Activated T-cell treated with anti-CD3 and anti-CD28 coated beads for 1 hour (primary cell): ENCODE data around the gene PRKAR1B.

ENCODE experiments used
- DNase-seq: peaks from one replicate; pipeline ENCODE4 v3.0.0-alpha.2; 2020; ENCODE audit warnings: low read depth

The PRKAR1B gene

GRCh38 chr7:691361-692045 is 35.6 kb downstream of the PRKAR1B start:
- no peak for DNase-seq

DNA sequence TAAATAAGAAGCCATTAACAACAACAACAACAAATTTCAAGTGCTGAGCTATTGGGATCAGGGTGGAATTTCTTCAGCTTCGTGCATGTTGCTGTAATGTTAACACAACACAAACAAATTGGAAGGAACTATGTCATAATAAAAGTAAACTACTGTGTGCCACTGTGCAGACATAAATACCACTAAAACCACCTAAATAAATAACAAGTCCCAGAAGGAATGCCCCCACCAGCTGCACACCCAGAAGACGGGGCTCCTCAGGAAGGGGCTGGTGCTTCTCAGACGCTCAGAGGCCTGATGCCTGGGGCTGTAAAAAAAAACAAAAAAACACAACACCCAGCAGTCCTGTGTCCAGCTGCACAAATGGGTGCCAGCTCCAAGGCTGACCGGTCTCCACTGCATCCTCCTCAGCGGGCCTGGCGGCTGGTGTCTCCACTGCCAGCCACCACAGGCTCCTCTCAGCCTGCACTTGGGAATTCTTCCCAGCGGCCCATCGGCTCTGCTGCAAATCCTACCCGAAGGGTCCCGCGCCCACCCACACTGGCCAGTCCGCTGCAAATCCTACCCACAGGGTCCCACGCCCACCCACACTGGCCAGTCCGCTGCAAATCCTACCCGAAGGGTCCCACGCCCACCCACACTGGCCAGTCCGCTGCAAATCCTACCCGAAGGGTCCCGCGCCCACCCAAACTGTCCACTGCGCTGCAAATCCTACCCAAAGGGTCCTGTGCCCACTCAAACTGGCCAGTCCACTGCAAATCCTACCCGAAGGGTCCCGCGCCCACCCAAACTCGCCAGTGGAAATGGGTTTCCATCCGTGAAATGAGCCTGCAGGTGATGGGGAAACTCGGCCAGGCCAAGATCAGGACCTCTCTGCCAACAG is 36.4 kb downstream of the PRKAR1B start:
- DNase-seq = no peak

GRCh38 chr7:685540-685939 is 41.5 kb downstream of the PRKAR1B start:
- DNase-seq = no peak

GRCh38 chr7:684416-684815 is 42.7 kb downstream of the PRKAR1B start:
- no peak for DNase-seq

GRCh38 chr7:683526-684205 is 43.4 kb downstream of the PRKAR1B start:
- no peak for DNase-seq

DNA sequence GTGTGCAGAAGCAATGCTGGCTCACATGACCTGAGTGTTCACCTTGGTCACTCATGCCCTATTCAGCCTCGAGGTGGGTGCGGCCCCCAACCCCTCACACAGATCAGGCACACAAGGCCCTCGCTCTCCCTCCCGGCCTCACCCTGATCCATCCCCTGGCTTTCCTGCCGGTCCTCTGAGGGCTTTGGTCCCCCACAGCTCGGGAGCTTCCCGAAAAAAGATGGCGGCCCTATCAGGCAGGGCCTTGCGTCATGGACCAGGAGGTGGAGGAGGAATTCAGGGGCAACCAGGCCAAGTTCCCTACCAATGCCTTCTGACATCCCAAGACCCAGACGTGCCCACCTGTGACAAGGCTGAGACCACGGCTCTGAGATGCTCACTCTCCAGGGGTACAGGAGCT is 44.3 kb downstream of the PRKAR1B start:
- no peak for DNase-seq

DNA sequence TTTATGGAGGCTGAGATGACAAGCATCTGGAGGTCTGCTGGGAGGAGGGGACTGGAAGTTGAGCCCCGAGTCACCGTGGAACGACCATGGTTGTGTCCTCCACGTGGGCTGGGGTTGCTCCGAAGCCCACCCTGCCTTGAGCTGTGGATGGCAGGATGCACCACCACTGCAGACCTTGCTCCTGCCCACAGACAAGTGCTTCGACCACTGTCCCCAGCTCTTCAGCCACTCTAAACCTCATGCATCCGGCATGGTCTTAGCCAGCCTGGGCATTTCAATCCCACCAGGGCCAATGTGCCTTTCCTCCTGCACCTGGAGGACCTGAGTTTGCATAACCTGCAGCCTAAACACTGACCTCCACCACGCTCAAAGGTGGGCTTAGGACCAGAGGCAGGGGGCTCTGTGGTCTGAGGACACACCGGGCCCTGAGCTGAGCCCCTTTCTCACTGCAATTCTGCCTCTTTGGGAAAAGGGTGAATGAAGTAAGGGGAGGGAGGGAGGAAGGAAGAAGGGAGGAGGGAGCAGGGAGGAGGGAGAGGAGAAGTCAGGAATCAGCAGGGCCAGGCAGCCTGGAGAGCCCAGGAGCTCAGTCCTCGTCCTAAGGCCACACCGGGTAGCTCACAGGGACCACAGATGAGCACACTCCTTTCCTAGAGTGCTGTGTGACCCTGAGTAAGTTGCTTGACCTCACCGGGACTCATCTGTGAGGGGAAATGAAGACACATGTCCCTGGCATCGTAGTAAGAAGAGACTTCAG is 45.4 kb downstream of the PRKAR1B start:
- no peak for DNase-seq

DNA sequence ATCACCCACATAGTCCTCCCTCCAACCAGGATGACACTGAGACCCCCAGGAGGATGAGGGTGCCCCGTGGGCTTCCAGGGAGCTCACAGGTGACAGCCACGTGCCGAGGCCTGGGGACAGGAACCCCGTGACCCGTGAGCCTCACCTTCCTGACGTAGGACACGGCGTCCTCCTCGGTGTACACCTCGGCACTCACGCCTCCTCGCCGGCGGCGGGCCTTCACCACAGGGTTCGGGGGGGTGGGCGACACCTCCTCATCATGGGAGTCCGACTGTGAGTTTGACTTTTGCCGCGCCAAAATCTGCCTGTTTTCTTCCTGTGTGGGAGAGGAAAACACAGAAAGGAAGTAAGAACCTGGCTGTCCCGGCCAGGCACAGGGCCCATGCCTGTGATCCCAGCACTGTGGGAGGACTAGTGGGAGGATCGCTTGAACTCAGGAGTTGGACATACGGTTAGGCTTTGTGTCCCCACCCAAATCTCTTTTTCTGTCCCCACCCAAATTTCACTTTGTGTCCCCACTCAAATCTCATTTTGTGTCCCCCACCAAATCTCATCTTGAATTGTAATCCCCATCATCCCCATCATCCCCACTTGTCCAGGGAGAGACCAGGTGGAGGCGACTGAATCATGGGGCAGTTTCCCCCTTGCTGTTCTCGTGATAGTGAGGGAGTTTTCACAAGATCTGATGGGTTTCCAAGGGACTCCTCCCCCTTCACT is 46.5 kb downstream of the PRKAR1B start:
- DNase-seq = no peak

DNA sequence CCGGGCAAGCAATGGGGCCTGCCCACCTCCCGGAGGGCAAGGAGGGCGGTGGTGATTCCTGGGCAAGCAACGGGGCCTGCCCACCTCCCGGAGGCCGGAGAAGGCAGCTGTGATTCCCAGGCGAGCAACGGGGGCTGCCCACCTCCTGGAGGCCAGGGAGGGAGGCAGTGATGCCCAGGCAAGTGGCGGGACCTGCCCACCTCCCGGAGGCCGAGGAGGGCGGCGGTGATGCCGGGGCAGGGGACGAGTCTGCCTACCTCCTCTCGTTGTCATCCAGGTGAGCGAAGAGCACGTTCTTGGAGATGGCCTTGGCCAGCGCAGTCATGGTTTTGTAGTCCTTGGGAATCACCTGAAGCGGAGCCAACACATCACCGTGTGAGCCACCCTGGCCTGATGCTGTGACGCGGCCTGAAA is 50.1 kb downstream of the PRKAR1B start:
- no peak for DNase-seq

- no peak for DNase-seq
Observed at GRCh38 chr7:676246-676971, 50.7 kb downstream of the PRKAR1B start.

DNA sequence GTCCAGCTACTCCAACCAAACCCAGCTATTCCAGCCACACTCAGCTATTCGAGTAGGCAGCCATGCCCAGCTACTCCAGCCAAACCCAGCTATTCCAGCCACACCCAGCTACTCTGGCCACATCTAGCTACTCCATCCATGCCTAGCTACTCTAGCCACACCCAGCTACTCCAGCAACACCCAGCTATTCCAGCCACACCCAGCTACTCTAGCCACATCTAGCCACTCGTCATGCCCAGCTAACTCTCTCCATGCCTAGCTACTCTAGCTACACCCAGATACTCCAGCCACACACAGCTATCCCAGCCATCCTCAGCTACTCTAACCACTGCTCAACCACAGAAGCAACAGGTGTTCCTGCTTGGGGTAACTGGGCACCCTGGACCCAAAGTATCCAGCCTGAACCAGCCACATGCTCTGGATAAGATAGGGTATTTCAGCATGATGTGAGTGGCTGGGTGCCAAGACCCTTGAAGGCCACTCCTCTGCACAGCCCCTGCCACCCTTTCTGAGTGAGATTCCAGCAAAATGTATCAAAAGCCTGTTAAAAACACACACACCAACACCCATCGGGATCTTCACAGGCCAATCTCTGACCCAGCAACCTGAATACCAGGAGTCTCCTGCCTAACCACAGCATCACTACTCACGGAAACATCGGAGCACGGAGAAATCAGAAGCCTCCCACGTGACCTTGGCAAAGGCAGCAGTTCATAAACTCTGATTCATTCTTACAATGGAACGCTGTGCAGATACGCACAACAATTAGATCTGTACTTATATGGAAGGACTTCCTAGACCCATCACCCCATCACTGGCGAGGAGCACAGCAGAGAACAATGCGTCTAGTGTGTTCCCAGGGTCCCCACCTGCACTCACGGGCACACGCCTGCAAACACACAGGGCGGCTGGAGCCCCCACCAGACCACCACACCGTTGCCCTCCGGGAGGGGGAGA is 52.3 kb downstream of the PRKAR1B start:
- no peak for DNase-seq

GRCh38 chr7:673681-674453 is 53.2 kb downstream of the PRKAR1B start:
- no peak for DNase-seq

- no peak for DNase-seq
Observed at GRCh38 chr7:672891-673290, 54.2 kb downstream of the PRKAR1B start.

GRCh38 chr7:671415-672042 is 55.6 kb downstream of the PRKAR1B start:
- DNase-seq = no peak

GRCh38 chr7:670501-671390 is 56.3 kb downstream of the PRKAR1B start:
- no peak for DNase-seq

GRCh38 chr7:668958-669357 is 58.1 kb downstream of the PRKAR1B start:
- no peak for DNase-seq
